Activated CD4-positive, alpha-beta T cell treated with anti-CD3 and anti-CD28 coated beads, Interleukin-2, Interleukin-4, amounts not matched to agents 100 ng/mL and 50 ng/mL, durations not matched to agents 16 hours and 8 hours (primary cell): ENCODE measurements around the gene CIAO3.

Experiments
- DNase-seq: peaks from one replicate; pipeline ENCODE4 v3.0.0-alpha.2; 2020; ENCODE audit warnings: low spot score

CIAO3 gene

GRCh38 chr16:775236-775796 is 34.5 kb upstream of the CIAO3 start:
- DNase-seq, result no peak

DNA sequence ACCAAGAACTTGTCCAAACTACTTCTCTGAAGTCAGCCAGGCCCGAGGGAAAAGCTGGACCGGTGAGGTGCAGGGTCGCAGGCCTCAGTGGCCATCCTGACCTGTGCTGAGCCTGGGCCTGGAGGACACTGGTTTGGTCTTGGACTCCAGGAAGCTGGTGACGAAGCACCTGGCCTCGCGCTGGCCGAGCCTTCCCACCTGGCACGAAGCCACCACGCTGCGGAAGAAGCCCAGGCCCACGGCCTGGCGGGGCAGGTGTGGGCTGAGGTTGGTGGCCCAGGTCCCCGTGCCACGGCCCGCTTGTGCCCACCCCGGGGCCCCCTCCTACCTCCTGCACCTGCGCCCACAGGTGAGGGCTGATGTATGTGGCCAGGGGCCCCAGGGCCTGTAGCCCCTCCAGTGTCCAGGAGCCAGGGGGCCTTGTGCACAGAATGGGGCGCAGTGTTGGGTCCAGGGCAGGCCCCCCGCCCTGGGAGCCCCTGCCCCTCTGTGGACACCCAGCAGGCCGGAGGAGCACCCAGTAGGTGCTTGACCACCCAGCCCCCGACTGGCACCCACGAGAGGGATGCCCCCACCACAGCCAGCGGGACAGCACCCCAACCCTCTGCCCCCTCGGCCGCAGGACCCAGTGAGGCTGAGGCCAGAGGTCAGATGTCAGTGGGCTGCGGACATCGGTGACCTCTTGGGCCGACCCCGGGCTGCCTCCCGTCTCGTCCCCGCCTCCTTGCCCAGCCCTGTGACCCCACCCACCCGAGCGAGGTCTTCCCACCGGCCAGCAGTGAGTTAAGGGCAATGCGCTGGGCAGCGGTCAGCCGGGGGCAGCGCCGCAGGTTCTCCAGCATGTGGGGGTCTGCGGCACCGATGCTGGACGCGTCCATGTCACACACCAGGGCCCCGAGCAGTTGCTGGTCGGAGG is 33.5 kb upstream of the CIAO3 start:
- DNase-seq, result no peak

GRCh38 chr16:772959-773358 is 32.2 kb upstream of the CIAO3 start:
- DNase-seq, result no peak

GRCh38 chr16:770411-770810 is 29.6 kb upstream of the CIAO3 start:
- DNase-seq, result no peak

- DNase-seq, result no peak
Measured at GRCh38 chr16:769934-770333, 29.1 kb upstream of the CIAO3 start.

- DNase-seq, result no peak
Measured at GRCh38 chr16:769184-769784, 28.5 kb upstream of the CIAO3 start.

DNA sequence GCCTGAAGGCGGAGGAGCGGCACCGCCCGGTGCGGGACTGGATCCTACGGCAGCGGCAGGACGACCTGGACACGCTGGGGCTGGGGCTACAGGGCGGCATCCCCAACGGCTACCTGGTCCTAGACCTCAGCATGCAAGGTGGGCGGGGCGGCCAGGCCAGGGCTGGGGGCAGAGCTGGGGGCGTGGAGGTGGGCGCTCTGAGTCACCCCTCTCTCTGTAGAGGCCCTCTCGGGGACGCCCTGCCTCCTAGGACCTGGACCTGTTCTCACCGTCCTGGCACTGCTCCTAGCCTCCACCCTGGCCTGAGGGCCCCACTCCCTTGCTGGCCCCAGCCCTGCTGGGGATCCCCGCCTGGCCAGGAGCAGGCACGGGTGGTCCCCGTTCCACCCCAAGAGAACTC is 27.6 kb upstream of the CIAO3 start:
- DNase-seq, result no peak

- no peak for DNase-seq
Measured at GRCh38 chr16:767743-768235, 27.0 kb upstream of the CIAO3 start.

DNA sequence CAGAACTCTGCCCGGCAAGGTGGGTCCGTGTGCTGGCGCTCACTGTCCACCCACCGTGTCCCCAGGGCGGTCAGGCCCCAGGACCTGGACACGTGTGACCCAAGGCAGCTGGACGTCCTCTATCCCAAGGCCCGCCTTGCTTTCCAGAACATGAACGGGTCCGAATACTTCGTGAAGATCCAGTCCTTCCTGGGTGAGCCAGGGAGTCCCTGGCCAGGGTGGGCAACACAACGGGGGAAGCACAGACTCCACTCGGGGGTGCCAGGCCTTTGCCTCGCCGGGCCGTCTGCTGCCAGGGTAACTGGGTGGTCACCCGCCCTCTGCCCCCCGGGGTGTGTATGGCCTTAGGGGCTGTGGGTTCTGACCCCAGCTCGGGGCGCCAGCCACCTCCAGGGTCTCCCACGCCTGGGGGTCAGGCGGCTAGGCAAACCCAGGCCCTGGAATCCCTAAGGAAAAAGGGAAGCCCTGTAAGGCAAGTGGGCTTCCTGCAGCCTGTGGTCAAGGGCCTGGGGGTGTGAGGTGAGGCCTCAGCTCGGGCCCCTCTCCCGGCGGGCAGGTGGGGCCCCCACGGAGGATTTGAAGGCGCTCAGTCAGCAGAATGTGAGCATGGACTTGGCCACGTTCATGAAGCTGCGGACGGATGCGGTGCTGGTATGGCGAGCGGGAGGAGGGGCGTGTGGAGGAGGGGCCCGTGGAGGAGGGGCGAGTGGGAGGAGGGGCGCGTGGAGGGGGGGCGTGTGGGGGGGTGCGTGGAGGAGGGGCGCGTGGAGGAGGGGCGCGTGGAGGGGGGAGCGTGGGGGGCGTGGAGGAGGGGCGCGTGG is 26.2 kb upstream of the CIAO3 start:
- DNase-seq, result no peak

DNA sequence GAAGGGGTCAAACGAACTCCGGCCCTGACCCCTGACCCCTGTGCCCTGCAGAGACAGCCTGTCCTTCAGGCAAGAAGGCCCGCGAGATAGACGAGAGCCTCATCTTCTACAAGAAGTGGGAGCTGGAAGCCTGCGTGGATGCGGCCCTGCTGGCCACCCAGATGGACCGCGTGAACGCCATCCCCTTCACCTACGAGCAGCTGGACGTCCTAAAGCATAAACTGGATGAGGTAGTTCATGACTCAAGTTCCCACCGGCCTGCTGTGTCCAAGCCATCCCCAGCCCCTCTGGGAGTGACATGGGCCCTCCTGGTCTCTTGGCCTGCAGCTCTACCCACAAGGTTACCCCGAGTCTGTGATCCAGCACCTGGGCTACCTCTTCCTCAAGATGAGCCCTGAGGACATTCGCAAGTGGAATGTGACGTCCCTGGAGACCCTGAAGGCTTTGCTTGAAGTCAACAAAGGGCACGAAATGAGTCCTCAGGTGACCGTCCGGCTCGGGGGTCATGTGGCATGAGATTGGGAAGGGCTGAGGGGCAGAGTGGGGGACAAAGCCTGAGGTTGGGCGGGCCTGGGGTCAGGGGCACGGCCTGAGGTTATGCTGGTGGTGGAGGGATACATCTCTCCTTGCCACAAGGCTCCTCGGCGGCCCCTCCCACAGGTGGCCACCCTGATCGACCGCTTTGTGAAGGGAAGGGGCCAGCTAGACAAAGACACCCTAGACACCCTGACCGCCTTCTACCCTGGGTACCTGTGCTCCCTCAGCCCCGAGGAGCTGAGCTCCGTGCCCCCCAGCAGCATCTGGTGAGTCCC is 25.4 kb upstream of the CIAO3 start:
- no peak for DNase-seq

- no peak for DNase-seq
Measured at GRCh38 chr16:765488-765865, 24.7 kb upstream of the CIAO3 start.

DNA sequence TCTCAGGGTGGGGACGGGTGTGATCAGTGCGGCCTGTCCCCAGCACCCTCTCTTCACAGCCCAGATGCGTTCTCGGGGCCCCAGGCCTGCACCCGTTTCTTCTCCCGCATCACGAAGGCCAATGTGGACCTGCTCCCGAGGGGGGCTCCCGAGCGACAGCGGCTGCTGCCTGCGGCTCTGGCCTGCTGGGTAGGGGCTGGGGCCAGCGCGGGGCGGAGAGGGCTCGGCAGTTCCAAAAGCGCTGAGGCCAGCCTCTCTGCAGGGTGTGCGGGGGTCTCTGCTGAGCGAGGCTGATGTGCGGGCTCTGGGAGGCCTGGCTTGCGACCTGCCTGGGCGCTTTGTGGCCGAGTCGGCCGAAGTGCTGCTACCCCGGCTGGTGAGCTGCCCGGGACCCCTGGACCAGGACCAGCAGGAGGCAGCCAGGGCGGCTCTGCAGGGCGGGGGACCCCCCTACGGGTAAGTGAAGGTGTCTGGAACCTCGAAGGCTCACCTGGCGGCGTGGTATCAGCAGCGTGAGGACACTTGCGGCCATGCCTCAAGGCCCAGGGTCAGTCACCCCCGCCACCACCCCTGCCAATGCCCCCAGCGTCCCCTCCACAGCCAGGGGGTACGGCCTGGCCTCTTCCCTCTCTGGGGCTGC is 24.2 kb upstream of the CIAO3 start:
- DNase-seq, result no peak

DNA sequence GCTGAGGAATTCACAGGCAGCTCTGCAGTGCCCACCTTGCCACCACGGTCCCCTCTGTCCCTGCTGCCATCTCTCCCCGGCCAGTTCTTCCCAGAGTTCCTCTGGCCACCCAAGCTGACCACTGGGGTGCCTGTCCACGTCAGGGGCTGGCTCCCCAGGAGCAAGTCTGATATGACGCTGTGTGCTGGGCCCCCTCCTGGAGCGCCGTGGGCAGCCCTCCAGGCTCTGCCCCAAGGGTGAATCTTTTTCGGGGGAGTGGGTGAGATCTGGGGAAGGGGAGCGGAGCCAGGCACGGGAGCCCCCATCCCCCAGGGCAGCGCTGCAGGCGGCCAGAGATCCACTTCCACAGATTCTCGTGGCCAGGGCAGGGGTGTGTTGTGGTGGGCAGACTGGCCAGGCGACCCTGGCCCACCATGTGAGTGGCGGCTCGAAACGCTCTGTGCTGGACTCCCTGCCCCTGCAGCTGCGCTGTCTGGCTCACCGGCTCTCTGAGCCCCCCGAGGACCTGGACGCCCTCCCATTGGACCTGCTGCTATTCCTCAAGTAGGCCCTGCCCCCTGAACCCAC is 23.5 kb upstream of the CIAO3 start:
- no peak for DNase-seq

- no peak for DNase-seq
Measured at GRCh38 chr16:763369-764183, 22.8 kb upstream of the CIAO3 start.

GRCh38 chr16:762595-763268 is 21.9 kb upstream of the CIAO3 start:
- no peak for DNase-seq

- DNase-seq, result no peak
Measured at GRCh38 chr16:761625-762513, 21.1 kb upstream of the CIAO3 start.

DNA sequence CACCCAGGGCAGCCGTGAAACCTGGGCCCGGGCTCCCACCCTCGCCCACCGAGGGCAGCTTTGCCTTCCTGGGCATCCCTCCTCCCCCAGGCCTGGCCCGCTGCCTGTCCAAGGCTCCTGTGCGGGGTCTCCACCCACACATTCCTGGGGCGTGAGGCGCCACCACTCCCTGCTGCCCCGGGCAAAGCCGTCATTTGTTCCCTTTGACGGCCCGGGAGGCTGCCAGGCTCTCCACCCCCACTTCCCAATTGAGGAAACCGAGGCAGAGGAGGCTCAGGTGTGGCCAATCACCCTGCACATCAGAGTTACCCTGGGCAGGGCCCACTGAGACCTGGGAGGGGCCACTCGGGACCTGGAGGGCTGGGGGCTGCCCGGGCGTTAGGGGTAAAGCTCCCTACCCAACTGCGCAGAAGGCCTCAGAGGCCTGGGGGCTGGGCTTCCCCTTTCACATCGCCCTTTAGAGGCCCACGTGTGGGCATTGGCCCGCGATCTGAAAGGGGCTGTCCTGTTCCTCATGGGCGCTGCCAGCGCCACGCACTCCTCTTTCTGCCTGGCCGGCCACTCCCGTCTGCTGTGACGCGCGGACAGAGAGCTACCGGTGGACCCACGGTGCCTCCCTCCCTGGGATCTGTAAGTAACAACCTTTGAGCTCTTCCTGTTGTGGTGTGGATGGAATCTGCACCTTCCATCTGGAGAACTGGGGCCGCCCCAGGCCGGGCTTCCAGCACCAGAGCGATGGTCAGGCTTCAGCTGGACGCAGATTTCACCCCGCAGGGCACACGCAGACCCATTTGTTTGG is 19.9 kb upstream of the CIAO3 start, which contains the start of gene MSLN:
Gene MSLN, plus strand, starts transcription at position 190 of the 799 bp plus-strand sequence. CDS start 1,947 bp downstream, outside the sequence.
- DNase-seq, result no peak
